RWPE2 (cell line): ENCODE results near the gene CDYL2.

ENCODE experiments used
- ATAC-seq: fragments of 200-7000 bp; cut with Tn5 transposase; 3 replicates; pipeline ENCODE4 v1.9.1; 2021; ENCODE audit warnings: low read depth
- DNase-seq: peaks from one replicate; pipeline ENCODE4 v3.0.0-alpha.2; 2020; ENCODE audit warnings: low spot score
- H3K27ac ChIP-seq: fragments of 450-650 bp; 2 replicates; pipeline ENCODE4 v1.5.1; 2017; ENCODE audit warnings: mild to moderate bottlenecking; ENCODE audit not compliant: poor library complexity, severe bottlenecking
- H3K27me3 ChIP-seq: fragments of 250-450 bp; sonication (Bioruptor Pico); 2 replicates; pipeline ENCODE4 v1.5.1; 2021; ENCODE audit warnings: mild to moderate bottlenecking, moderate library complexity; ENCODE audit not compliant: insufficient read depth, poor library complexity, severe bottlenecking
- H3K36me3 ChIP-seq: fragments of 250-450 bp; sonication (Bioruptor Pico); 2 replicates; pipeline ENCODE4 v1.5.1; 2020; ENCODE audit warnings: low read depth, mild to moderate bottlenecking, moderate library complexity
- H3K4me1 ChIP-seq: fragments of 250-450 bp; sonication (Bioruptor Pico); 2 replicates; pipeline ENCODE4 v1.5.1; 2021; ENCODE audit warnings: mild to moderate bottlenecking, moderate library complexity; ENCODE audit not compliant: insufficient read depth, poor library complexity, severe bottlenecking
- H3K4me3 ChIP-seq: fragments of 250-450 bp; sonication (Bioruptor Pico); 2 replicates; pipeline ENCODE4 v1.5.1; 2021; ENCODE audit warnings: mild to moderate bottlenecking, moderate library complexity; ENCODE audit not compliant: severe bottlenecking
- H3K9me3 ChIP-seq: fragments of 250-450 bp; sonication (Bioruptor Pico); 2 replicates; pipeline ENCODE4 v1.5.1; 2021; ENCODE audit warnings: mild to moderate bottlenecking, moderate library complexity; ENCODE audit not compliant: severe bottlenecking
- CTCF ChIP-seq: fragments of 450-650 bp; IDR thresholded peaks from one replicate; pipeline ENCODE4 v1.5.1; 2017; ENCODE audit warnings: mild to moderate bottlenecking, moderate library complexity; ENCODE audit not compliant: poor library complexity, severe bottlenecking

CDYL2 gene

DNA sequence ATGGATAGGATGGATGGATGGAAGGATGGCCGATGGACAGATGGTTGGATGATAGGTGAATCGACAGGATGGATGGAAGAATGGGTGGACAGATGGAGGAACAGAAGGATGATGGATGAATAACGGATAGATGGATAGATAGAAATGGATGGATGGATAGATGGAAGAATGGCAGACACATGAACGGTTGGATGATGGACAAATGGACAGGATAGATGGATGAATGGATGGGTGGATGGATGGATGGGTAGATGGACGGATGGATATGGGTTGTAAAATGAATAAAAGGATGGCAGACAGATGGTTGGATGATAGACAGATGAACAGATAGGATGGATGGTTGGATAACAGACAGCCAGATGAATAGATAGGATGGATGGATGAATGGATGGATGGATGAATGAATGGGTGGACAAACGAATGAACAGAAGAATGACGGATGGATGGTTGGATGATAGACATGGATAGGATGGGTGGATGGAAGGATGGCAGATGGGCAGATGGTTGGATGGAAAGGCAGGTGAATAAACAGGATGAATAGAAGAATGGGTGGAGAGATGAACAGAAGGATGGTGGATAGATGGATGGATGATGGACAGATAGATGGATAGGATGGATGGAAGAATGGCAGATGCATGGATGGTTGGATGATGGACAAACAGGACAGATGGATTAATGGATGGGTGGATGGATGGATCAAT, 207.7 kb downstream of the CDYL2 start:
- no peak for TF ChIP-seq CTCF
- Histone ChIP-seq H3K27me3 (no peaks in the 10 kb centered on the region), H3K4me3 (no peak overlapping the region), H3K36me3 (no peaks in the 10 kb centered on the region), H3K9me3 (no peaks in the 10 kb centered on the region), H3K27ac (no peak overlapping the region), H3K4me1 (no peaks in the 10 kb centered on the region)
- ATAC-seq: no peak
- DNase-seq: no peak

- no peaks in the 10 kb centered on the region for H3K9me3 ChIP-seq
- no peaks in the 10 kb centered on the region for H3K36me3 ChIP-seq
- no peaks in the 10 kb centered on the region for H3K27me3 ChIP-seq
- H3K4me1 ChIP-seq: no peaks in the 10 kb centered on the region
- DNase-seq: no peak
- TF ChIP-seq CTCF: no peak
- H3K27ac ChIP-seq: no peak overlapping the region
- ATAC-seq: no peak
- no peak overlapping the region for H3K4me3 ChIP-seq
These were observed 209.6 kb downstream of the CDYL2 start for GRCh38 chr16:80594756-80595155.

- DNase-seq: no peak
- Histone ChIP-seq H3K4me1 (no peaks in the 10 kb centered on the region), H3K4me3 (no peak overlapping the region), H3K27me3 (no peaks in the 10 kb centered on the region), H3K9me3 (no peaks in the 10 kb centered on the region), H3K36me3 (no peaks in the 10 kb centered on the region), H3K27ac (no peak overlapping the region)
- no peak for ATAC-seq
- no peak for TF ChIP-seq CTCF
These were observed 212.1 kb downstream of the CDYL2 start for GRCh38 chr16:80592273-80592672.

DNA sequence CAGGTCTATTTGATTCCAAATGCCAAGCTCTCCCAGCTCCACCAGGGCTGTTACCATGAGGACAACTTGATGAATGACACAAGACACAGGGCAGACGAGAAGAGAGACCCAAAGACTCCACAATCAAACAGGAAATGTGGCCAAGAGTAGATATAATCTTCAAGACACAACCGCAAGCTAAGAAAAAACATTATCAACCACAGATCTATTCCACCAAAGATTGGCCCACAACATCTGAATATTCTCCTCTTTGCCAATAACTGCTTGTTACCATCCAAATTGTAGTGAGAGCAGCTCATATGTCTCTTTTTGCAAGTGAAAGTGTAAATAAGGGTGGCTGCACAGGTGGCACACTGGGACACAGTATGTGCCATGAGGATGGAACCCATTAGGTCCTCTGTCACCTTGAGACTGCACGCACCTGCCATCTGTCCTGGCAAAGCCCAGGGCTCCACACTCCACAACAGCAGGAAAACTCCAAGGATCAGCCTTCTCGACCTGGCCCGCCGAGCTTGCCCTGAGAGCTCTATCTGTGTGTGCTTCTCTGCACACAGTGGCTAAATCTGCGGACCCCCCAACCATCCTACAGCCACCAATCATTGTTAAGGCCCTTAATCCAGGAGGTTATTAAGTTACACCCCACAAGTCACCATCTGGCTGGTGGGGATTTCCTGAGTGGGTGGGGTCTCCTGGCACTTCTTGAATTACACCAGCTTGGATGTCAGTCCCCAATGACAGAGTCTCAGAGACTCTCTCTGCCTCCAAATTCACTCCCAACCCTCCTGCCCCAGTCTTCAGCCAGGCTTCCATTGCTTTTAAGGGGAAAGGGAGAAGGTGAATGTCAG, 213.1 kb downstream of the CDYL2 start:
- H3K4me1 ChIP-seq: no peaks in the 10 kb centered on the region
- ATAC-seq (no peak), DNase-seq (no peak)
- H3K27me3 ChIP-seq: no peaks in the 10 kb centered on the region
- H3K4me3 ChIP-seq: no peak overlapping the region
- TF ChIP-seq CTCF: no peak
- no peaks in the 10 kb centered on the region for H3K9me3 ChIP-seq
- H3K36me3 ChIP-seq: no peaks in the 10 kb centered on the region
- H3K27ac ChIP-seq: no peak overlapping the region

DNA sequence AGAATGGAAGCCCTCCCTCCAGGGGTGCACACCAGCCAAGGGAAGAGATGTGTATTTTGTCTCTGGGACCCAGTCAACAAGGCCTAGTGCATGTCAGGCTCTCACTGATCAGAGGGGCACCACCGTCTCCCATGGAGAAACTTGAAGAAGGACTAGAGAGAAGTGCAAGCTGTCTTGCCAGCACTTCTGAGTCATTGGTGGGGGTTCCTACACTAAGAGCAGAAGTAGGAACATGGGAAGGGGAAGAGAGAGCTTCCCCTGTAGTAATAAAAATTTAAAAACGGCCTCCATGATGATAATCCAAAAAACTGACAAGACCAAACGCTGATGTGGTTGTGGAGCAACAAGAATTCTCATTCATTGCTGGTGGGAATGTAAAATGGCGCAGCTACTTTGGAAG, 217.3 kb downstream of the CDYL2 start:
- no peak for ATAC-seq
- H3K27me3 ChIP-seq: peaks cover 4% of the 10 kb centered on the region
- H3K4me3 ChIP-seq: no peak overlapping the region
- no peak for TF ChIP-seq CTCF
- no peaks in the 10 kb centered on the region for H3K36me3 ChIP-seq
- no peak overlapping the region for H3K27ac ChIP-seq
- no peak for DNase-seq
- H3K9me3 ChIP-seq: no peaks in the 10 kb centered on the region
- H3K4me1 ChIP-seq: no peaks in the 10 kb centered on the region
